ENCODE results near the gene MEP1A.

The MEP1A gene

DNA sequence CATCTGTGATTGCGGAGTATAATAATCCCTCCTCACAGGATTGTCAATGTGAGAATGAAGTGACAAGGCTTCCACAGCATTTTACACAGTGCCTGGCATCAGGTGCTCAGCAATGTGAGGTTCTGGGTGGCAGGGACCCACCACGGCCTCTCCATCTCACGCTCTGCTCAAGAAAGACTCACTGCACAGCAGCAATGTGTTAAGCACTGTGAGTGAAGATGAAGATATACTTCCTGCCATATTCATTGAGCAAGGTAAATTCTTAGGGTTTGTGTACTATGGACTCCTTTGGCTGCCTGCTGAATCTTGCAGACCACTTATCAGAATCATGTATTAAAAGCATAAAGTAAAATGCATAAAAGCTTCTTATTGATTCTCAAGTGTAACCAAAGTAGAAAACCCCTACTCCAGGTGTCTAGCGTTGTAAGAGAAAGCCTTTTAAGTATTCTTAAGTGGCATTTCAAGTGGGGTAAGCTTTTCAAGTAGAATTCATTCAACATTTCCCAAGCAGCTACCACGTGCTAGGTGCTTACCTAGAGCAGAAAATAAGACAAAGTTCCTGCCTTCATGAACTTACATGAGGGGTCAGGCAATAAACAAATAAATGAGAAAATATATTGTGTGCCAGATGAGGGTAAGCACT lies 17.0 kb upstream of the MEP1A start:
- no peak for DNase-seq (ENCODE audit: low read depth, low spot score)

DNA sequence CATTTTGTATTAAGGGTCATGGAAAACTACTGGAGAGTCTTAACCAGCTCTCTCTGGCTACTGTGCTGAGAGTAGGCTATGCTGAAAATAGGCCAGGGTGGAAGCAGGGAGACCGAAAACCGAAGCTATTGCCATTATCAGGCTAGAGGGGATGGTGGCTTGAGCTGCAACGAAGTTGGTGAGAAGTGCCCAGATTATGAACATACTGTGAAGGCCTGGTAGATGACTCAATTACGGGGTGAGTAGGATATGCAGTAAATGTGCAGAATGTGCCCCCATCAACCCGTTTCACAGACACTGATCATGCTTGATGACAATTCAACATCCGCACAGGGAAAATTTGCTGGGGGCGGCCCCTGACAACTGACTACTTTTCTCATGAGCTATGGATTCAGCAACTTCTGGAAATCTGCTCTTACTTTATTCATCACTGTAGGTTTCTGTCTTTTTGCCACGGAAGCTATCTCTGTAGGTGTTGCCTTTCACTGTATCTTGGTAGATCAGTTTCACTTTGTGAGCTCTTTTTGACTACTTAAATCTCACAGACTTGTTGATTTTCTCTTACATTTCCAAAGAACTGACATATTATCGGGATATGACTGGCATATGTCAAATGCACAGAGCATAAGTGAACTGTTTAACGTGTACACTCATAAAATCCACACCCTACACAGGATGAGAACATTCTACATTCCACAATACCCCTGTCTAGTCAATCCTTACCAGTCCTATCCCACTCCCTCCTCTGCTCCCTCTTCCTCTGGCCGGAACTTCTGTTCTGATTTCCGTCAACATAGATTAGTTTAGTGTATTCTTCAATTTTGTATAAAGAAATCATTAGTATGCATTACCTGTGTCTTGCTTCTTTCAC lies 15.5 kb upstream of the MEP1A start:
- no peak for DNase-seq (ENCODE audit: low read depth, low spot score)

DNA sequence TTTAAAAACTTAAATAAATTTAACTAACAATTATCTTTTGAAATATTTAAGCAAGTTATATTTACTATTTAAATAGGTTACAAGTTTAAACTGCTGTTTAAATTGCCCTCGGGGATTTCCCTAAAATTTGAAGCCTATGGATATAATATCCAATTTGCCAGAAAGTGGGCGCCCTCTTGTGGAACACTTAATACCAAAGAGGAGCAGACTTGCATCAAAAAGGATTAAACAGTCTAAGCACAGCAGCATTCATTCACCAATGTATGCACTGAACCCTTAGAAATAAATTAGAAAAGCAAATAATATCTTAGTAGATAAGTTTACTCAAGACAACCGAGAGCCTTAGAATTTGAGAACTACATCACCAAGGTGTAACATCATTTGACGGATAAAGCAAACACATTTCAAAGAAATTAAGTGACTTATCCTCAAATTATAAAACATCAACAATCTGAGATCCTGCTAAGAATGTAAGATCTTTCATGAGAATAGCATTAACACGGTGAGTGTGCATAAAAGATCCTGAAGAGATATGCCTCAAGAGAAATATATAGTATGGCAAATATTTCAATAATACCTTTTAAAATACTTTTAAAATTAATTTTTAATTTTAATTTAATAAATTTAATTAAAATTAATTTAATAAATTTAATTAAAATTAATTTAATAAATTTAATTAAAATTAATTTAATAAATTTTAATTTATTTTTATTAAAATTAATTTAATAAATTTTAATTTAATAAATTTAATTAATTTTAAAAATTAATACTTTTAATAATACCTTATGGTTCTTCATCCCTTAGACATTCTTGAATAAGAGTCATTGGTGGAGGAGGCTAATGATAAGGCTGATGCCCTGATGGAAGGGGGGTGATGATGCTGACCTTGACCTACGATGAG lies 11.5 kb upstream of the MEP1A start:
- peak; percentile 72 for DNase-seq (ENCODE audit: low read depth, low spot score)

DNA sequence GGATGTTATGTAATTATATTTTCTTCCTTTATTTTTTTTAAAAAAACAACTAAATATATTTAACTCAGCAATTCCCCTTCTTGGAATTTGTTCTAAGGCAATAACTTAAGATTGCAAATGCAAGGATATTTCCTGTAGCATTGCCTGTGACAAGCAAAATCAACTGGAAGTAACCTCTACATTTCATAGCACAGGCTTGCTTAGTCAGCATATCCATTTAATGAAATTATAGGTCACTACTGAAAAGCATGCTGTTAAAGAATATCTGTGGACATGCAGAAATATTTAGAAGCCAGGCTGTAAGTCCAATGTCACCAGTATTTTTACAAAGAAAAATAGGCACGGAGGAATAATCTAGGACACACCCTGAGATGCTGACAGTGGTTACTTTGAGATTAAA lies 8.7 kb upstream of the MEP1A start:
- DNase-seq (ENCODE audit: low read depth, low spot score): no peak

DNA sequence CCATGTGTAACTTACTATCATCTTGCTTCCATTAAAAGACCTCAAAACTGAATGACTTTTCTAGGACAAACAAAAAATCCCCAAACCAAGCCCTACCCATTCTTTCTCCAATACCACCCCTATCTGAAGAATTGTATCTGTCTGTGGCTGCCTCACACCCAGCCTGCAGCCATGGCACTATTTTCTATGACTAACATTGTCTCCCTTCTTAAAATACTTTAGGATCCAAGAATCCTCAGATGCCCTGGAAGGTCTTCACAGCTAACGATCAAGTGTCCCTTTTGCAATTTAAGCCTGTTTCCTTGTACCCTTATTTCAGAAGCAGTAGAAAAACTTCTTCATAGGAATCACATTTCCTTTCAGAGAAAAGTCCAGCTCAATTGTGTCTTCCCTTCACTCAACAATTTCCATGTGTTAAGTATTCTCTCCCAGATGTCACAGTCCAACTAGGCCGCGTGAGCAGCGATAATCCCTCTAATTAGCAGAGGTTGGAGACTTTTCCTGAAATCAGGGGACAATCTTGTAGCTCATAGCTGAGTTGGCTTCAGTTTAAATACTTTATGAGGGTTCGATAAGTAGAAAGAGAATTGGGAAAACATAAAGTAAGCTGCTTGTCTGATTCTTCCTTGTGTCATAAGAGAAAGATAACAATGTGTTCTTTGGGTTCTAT lies 5.2 kb upstream of the MEP1A start:
- no peak for DNase-seq (ENCODE audit: low read depth, low spot score)

DNA sequence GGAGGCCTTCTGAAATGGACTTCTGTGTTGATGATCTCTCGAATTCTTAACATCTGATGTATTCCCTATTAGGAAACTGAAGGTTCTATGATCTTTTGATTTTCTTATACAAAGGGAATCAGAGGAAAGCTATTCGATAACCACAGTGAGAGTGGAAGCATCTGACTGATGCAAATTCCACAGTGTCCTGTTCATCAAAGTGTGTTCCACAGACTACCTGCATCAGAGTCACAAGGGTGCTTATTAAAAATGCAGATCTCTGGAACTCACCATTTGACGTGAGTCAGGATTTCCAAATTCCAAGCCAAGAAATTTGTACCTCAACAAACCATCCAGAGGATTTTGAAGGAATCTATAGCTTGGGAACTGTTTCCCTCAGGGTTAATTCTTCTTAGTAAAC lies 4.4 kb upstream of the MEP1A start:
- DNase-seq (ENCODE audit: low read depth, low spot score): peak; percentile 26

DNA sequence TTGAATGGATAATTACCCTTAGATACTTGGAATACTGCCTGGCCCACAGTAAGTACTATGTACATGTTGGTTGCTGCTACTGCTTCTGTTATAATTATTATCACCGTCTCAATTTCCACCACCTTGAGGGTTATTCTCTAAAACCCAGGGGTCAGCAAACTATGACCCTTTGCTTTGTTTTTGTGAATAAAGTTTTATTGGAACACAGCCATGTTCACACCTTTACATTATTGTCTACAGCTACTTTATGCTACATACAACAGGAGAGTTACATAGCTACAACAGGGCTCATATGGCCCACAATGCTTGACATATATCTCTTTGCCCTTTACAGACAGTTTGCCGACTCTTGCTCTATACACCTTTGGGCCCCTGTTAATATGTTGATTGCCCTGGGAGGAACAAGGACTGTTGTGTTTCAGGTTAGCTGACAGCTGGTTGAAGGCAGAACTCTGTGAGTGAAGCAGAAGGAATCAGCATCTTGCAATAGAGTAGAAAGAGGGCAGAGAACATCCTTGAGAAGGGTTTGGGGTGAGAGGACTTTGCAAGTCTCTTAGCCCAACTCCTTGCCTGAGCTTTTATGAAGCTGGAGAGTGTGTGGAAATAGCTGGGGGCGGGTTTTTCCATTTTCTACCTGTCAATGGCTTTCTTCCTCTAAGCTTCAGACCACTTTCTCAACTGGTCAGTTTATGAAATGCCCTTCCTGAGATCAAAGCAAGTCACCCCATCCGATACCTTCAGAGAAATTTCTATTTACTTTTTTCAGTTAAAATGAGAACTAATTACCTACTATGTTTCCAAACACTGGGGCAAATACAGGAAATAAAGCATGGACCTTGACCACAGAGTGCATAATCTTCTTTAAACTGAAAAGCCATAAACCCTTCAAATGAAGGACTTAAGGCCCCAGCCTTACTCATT lies 3.5 kb upstream of the MEP1A start:
- DNase-seq (ENCODE audit: low read depth, low spot score): no peak

DNA sequence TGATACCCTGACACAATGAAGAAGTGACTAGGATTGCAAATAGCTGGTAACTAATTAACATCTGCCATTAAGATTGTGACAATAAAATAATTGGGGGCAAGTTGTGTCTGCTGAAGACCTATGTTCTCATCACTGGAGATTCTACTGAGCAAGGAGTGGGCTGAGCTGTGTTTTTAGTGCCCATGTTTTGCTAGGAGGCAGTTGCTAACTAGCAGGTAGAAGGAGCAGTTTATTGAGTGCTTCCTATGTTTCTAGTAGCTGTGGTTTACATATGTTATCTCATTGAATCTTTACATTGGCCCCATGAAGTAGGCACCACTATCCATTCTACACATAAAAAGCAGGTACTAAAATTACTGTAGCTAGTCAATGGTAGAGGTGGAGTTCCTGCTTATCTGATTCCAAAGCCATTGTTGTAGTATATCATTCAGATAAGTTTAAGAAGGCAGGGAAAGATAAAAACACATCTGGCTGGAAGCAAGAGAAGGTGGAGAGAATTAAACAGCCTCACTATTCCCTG lies 2.8 kb upstream of the MEP1A start:
- no peak for DNase-seq (ENCODE audit: low read depth, low spot score)

DNA sequence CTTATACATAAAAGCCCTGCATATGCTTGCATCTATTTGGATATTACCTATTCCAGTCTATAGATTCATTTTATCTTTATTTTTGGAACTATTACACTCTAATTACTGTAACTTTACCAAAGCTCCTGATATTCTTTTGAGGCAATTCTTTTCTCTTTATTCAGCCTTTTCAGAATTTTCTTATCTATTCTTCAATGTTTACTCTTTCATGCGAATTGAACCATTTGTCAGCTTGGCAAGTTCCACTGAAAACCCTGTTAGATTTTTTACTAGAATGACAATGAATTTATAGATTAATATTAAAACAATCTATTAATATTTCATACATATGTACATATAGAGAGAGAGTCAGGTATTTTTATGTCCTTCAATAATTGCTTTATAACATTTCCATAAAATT lies 554 bp upstream of the MEP1A start:
- DNase-seq (ENCODE audit: low read depth, low spot score): no peak

DNA sequence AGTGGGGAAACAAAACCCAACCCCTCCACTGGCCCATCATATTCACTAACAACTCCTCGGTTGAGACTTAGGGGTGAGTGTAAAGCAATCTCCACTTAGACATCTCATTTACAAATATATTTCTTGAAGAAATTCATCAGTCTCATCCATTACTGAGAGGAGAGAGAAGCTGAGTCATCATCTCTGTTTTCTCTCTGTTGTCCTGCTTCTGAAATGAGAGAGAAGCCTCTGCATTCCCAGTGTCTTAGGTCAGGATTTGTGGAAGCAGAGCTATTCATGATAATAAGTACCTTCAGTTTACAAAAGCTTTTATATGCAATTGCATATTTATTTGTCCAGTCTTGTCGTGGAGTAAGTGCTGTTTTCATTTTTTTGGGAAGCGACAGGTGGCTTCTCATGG lies 879 bp downstream of the MEP1A start:
- no peak for DNase-seq (ENCODE audit: low read depth, low spot score)

DNA sequence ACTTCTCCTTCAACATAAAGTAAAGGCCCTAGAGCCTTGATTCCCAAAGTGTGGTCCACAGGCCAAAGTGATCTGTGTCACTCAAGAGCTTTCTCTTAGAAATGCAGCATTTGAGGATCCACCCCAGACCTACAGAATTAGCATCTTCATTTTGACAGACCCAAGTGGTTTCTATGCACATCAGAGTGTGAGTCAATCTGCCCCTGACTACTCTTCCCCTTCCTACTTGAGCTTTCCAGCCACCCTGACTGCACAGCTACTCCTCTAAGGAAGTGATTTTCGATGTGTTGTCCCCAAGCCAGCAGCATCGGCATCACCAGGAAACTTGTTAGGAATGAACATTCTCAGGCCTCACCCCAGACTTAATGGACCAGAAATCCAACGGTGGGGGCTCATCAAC lies 2.6 kb downstream of the MEP1A start:
- DNase-seq (ENCODE audit: low read depth, low spot score): no peak

DNA sequence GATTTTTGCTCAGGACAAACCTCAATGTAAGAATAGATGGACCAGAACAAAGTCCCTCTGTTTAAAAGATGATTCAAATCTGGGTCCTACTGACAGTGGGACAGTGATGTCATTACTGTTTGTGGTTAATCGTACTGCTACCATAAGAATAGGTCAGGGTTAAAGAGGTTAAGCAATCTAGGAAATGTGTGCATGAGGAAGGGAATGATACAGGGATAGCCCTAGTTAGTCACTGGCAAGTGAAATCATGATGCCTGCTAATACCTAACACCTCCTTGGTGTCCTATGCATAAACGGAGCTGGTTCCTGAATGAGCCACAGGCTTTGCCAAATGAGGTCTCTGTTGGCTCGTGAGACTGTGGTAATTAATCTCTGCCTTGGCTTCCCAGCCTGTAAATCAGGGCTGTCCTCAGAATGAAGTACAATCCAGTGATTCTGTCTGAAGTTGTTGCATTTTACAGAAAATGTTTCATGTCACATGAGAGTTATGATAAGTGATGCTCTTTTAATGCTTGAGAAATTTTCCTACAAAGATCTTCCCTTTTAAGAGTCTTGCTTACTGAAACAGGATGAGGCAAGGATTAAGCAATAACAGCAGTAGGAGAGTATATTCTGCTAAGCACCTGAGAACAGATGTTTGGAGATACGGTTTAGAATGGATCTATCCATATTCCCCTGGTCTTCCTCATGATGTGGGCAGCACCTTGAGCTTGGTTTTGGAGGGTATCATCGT lies 3.8 kb downstream of the MEP1A start:
- no peak for DNase-seq (ENCODE audit: low read depth, low spot score)

DNA sequence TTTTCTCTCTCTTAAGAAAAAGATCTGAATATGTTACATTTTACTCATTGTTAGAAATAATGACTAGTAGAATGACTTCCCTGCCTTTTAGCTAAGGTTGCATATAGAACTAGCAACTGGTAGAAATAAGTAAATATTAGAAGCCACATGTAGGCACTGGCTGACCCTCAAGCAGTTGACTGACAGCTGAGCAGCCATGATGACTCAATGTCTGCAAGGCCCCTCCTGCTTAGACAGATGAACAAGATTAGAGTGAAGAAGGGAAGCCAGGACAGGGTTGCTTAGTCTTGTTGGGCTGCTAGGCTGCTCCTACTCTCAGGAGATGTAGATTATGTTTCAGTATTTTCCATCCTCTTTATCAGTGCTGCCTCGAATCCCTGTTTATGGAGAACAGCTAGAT lies 6.5 kb downstream of the MEP1A start:
- DNase-seq (ENCODE audit: low read depth, low spot score): no peak

DNA sequence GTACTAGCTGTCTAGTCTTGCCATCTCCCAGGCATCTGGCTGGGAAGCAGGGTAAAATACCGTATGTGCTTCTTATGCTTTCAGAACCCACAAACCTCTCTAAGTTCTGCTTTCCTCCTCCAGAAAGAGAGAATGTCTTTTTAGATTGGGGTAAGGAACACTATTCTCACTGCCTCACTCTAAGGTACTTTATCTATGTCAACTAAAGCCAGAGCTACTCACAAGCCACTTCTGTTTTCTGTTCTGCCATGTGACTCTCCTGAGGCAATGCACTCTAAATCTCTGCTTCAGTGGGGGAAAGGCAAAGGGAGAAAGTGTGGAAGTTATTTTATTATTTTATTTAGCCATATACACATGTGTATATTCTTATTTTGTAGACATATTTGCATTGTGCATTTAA lies 15.6 kb downstream of the MEP1A start:
- no peak for DNase-seq (ENCODE audit: low read depth, low spot score)

DNA sequence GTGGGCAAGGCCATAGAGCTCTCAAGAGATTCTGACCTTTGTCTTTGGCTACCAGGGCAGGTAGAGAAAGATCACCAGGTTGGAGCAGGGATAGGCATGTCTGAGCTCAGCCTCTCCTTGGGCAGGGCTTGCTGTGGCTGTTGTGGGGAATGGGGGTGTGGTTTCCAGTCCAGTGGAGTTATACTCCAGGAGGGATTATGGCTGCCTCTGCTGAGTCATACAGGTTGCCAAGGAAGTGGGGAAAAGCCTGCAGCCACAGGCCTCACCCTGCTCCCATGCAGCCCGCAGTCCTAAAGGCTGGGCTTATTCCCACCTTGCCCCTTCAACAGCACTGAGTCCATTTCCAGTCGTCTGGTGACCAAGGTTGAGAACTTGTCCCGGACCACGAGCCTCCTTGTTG lies 21.9 kb downstream of the MEP1A start:
- peak; percentile 17 for DNase-seq (ENCODE audit: low read depth, low spot score)

DNA sequence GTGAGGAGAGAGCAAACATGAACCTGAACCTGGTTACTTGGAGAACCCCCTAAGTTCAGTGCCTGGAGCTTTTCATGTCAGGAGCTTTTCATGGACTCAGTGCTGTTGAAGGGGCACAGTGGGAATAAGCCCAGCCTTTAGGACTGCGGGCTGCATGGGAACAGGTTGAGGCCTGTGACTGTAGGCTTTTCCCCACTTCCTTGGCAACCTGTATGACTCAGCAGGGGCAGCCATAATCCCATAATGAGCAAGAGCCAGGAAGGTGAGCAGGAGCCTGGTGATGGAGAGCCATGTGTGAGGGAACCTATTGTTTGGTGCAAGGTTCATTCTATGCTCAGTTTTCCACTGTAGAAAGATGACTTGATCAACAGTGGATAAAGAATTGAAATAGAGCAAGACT lies 23.4 kb downstream of the MEP1A start:
- no peak for DNase-seq (ENCODE audit: low read depth, low spot score)

DNA sequence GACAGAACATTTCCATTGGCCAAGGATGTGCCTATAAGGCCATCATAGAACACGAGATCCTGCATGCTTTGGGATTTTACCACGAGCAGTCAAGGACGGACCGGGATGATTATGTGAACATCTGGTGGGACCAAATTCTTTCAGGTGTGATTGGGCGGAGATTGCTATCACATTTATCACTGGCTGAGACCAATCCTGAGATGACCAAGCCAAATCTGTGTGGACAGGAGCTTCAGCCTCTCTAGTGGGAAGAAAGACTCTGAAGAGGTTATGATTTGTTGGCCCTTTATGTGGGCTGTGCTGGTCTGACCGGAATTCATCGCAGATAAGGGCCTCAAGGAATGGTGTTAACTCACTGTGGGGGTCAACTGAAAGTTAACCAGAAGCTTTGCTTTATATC lies 26.4 kb downstream of the MEP1A start:
- no peak for DNase-seq (ENCODE audit: low read depth, low spot score)

DNA sequence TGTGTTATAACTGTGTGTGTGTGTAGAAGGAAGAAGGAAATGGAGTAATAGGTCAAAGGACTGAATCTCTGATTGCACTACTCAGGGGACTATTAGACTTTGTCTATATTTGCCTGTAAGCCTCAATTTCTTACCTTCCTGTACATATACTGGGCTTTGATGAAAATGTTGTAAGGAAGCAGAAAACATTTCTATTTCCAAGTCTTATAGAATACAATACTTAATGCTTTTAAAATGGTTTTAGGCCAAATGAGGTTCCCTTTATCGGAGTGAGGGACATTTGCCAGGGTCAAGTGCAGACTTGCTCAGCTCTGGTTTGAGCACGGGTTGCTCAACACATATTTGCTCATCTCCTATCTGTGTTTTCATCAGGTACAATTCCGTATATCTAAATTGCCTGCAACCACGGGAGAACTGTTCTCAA lies 28.3 kb downstream of the MEP1A start:
- DNase-seq (ENCODE audit: low read depth, low spot score): no peak

DNA sequence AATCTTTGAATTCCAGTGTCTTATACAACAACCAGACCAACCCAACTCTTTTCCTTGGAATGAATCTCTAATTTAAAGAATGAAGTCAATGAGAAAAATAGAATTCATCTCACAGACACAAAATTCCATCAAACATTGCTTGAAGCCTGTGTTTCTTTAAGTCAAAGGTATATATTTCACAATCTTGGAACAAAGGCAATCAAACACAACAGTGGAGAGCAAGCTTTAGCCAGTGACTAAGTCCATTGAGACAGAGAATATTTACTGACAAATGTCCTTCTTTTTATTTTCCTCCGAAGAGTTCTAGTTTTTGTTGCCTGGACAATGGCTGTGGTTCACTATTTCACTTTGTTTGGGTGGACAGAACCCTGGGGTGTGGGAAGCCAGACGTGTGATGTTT lies 35.8 kb downstream of the MEP1A start:
- DNase-seq (ENCODE audit: low read depth, low spot score): no peak

DNA sequence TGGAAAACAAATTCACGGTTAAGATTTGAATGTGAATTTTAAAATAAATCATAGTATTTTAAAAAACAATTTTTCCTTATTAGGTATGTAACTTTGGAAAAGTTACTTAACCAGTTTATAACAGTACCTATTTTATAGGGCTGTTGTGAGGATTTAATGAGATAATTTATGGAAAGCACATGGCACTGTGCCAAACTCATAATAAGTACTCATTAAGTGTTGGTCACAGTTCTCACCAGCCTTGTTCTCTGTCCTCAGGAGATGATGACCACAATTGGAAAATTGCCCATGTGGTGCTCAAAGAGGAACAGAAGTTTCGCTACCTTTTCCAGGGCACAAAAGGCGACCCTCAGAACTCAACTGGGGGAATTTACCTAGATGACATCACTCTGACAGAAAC lies 39.6 kb downstream of the MEP1A start:
- no peak for DNase-seq (ENCODE audit: low read depth, low spot score)
